Kidney (tissue), 14 donors: ENCODE data around the gene SPRED3. TPM values are rescaled to one million over a fixed set of nuclear protein-coding genes. Genes with fewer than 3 reads are reported as not detected.

ENCODE experiments used
- DNase-seq, 5 donors: peaks; one replicate each; pipeline ENCODE4 v3.0.0-alpha.2; 2013 to 2020
- FAIRE-seq: peaks from 2 replicates; lab custom pipeline; 2012; peaks lifted over from hg19 to GRCh38; lab: Jason Lieb, UNC
- H3K27ac ChIP-seq, 2 donors: one replicate each; pipeline ENCODE4 v1.7.0; 2013; ENCODE audit warnings: low read depth in 2 of 2, low read length in 2 of 2, inconsistent platforms in 1 of 2
- H3K27me3 ChIP-seq: one replicate; pipeline ENCODE4 v1.7.1; 2013; ENCODE audit warnings: low read length, inconsistent platforms; ENCODE audit not compliant: control insufficient read depth, insufficient read depth
- H3K36me3 ChIP-seq, 3 donors: one replicate each; pipeline versions ENCODE4 v1.7.0 to v1.7.1; 2013; ENCODE audit warnings: low read length in 3 of 3, control low read depth in 1 of 3, inconsistent platforms in 1 of 3; ENCODE audit not compliant: insufficient read depth in 3 of 3, control insufficient read depth in 2 of 3
- H3K4me1 ChIP-seq, 3 donors: one replicate each; pipeline versions ENCODE4 v1.7.0 to v1.7.1; 2013; ENCODE audit warnings: low read length in 3 of 3, inconsistent platforms in 1 of 3, low read depth in 1 of 3; ENCODE audit not compliant: control insufficient read depth in 2 of 3, insufficient read depth in 2 of 3
- H3K4me3 ChIP-seq, 3 donors: one replicate each; pipeline versions ENCODE4 v1.7.0 to v1.8.1; 2013; ENCODE audit warnings: low read length in 3 of 3, control low read depth in 1 of 3, inconsistent platforms in 1 of 3
- H3K9ac ChIP-seq, 3 donors: one replicate each; pipeline versions ENCODE4 v1.7.0 to v1.7.1; 2013; ENCODE audit warnings: low read length in 3 of 3, control low read depth in 1 of 3, inconsistent platforms in 1 of 3
- H3K9me3 ChIP-seq, 3 donors: one replicate each; pipeline versions ENCODE4 v1.7.0 to v1.7.1; 2013; ENCODE audit warnings: low read length in 3 of 3, control low read depth in 1 of 3, inconsistent platforms in 1 of 3; ENCODE audit not compliant: control insufficient read depth in 2 of 3, insufficient read depth in 1 of 3
- intact Hi-C: fragments of 100-400 bp; cut with DNase I; formaldehyde crosslinking; loops from one replicate; pipeline ENCODE4 v1.11.1; 2022
- polyA plus RNA-seq: library from polyadenylated mRNA; stranded (reverse); fragments of 350-450 nt; fragmentation: Illumina TruSeq; extraction: RNeasy Lipid Tissue Mini Kit (QIAGEN cat#74804); gene quantifications from one replicate; pipeline ENCODE4 v1.2.3, GENCODE V29; 2014; ENCODE audit warnings: low read depth, low replicate concordance; ENCODE audit not compliant: insufficient read depth
- total RNA-seq: library from RNA; stranded (reverse); fragmentation: NEBNext Ultra II Directional; extraction: Animal tissue kit (Norgen Biotek cat#: 25700); gene quantifications from one replicate; pipeline ENCODE4 v1.2.1, GENCODE V29; 2021
- TF ChIP-seq, protein P1 (sequence below): IDR thresholded peaks from 3 replicates; pipeline ENCODE4 v1.5.1; 2012; ENCODE audit warnings: mild to moderate bottlenecking, moderate library complexity, borderline replicate concordance; ENCODE audit not compliant: insufficient read depth; ENCODE audit errors: extremely low read depth
- donor health status: control.
- donor health status: control.
- donor health status: control.
- donor health status: control.
- donor health status: control.
- donor health status: DM: yes; HTN: yes; CAD: no.
- donor health status: Normal renal cell carcinoma (clear cell type).

The SPRED3 gene
- total and polyA plus RNA-seq, 2 donors from 2014 or later = 0.17 to 8.7 TPM

- no peaks in the 10 kb centered on the region for H3K27me3 ChIP-seq
- FAIRE-seq (no peak), DNase-seq (no peak)
- intact Hi-C loops = no loop called here
- TF ChIP-seq, protein P1, sequence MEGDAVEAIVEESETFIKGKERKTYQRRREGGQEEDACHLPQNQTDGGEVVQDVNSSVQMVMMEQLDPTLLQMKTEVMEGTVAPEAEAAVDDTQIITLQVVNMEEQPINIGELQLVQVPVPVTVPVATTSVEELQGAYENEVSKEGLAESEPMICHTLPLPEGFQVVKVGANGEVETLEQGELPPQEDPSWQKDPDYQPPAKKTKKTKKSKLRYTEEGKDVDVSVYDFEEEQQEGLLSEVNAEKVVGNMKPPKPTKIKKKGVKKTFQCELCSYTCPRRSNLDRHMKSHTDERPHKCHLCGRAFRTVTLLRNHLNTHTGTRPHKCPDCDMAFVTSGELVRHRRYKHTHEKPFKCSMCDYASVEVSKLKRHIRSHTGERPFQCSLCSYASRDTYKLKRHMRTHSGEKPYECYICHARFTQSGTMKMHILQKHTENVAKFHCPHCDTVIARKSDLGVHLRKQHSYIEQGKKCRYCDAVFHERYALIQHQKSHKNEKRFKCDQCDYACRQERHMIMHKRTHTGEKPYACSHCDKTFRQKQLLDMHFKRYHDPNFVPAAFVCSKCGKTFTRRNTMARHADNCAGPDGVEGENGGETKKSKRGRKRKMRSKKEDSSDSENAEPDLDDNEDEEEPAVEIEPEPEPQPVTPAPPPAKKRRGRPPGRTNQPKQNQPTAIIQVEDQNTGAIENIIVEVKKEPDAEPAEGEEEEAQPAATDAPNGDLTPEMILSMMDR = no peak
- no peaks in the 10 kb centered on the region for H3K4me1 ChIP-seq
- no peaks in the 10 kb centered on the region for H3K9me3 ChIP-seq
- H3K27ac ChIP-seq = no peak overlapping the region
- no peak overlapping the region for H3K4me3 ChIP-seq
- no peak overlapping the region for H3K9ac ChIP-seq
- no peaks in the 10 kb centered on the region for H3K36me3 ChIP-seq
These were observed 42.4 kb downstream of the SPRED3 start for GRCh38 chr19:38430931-38431330.

DNA sequence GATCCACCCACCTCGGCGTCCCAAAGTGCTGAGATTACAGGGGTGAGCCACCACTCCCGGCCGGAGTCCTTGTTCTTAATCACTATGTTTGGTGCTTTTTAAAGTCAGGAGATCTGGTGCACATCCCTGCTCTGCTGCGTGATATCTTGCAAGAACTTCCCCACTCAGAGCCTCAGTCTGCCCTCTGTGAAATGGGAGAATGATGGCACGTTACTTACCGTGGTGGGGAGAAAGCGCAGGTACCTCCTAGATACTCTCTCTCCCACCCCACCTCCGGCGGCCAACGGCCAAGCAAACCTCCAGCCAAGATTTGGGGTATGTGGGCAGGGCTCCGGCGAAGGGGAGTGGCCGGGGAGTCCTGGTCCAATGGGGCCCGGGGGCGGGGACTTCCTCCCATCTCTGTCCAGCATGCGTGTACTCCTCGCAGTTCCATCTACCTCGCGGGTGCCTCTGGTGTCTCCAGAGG, 44.8 kb downstream of the SPRED3 start, which contains the start of gene RYR1:
RYR1 (plus strand) TSS at position 424 of the 466 bp plus-strand sequence. CDS start 139 bp downstream, outside the sequence.
- Histone ChIP-seq H3K9ac (no peak within 1 kb of the TSS), H3K36me3 (no peaks in the 10 kb centered on the region), H3K9me3 (no peaks in the 10 kb centered on the region), H3K4me1 (no peaks in the 10 kb centered on the region), H3K4me3 (no peak within 1 kb of the TSS), H3K27me3 (no peaks in the 10 kb centered on the region), H3K27ac (no peak within 1 kb of the TSS)
- FAIRE-seq = no peak
- TF ChIP-seq, protein P1 = no peak
- intact Hi-C loops = no loop called here
- peak; percentile 45 to 71 (median 64) for DNase-seq

- H3K4me3 ChIP-seq = no peak overlapping the region
- no peak overlapping the region for H3K27ac ChIP-seq
- H3K4me1 ChIP-seq = no peaks in the 10 kb centered on the region
- FAIRE-seq (no peak), DNase-seq (peak; percentile 72 to 86 (median 83))
- TF ChIP-seq, protein P1 = no peak
- no peaks in the 10 kb centered on the region for H3K9me3 ChIP-seq
- intact Hi-C loops = no loop called here
- H3K9ac ChIP-seq = no peak overlapping the region
- H3K36me3 ChIP-seq = no peaks in the 10 kb centered on the region
- no peaks in the 10 kb centered on the region for H3K27me3 ChIP-seq
These were observed 46.1 kb downstream of the SPRED3 start for GRCh38 chr19:38434549-38435051.

GRCh38 chr19:38437295-38437694, 48.8 kb downstream of the SPRED3 start:
- Histone ChIP-seq H3K4me3 (no peak overlapping the region), H3K4me1 (no peaks in the 10 kb centered on the region), H3K36me3 (no peaks in the 10 kb centered on the region), H3K27me3 (no peaks in the 10 kb centered on the region), H3K9ac (no peak overlapping the region), H3K9me3 (no peaks in the 10 kb centered on the region), H3K27ac (no peak overlapping the region)
- DNase-seq = no peak
- intact Hi-C loops = no loop called here
- TF ChIP-seq, protein P1 = no peak
- no peak for FAIRE-seq
